Right lobe of liver (tissue), 6 donors: ENCODE data around the gene CCR5AS.

ENCODE experiments used
- ATAC-seq, 4 donors: fragments of 200-7000 bp; cut with Tn5 transposase; one replicate each; pipeline ENCODE4 v1.9.1; 2020; ENCODE audit warnings: mild to moderate bottlenecking in 4 of 4, moderate library complexity in 4 of 4
- DNase-seq, 3 donors: peaks; one replicate each; pipeline ENCODE4 v3.0.0-alpha.2; 2020
- H3K27ac ChIP-seq, 3 donors: fragments of 200-600 bp; one replicate each; pipeline ENCODE4 v1.8.0; 2022
- H3K27me3 ChIP-seq, 2 donors: fragments of 200-600 bp; one replicate each; pipeline ENCODE4 v1.8.0; 2022
- H3K36me3 ChIP-seq, 4 donors: fragments of 200-600 bp; sonication (generic) in 1 of 4; one replicate each; pipeline versions ENCODE4 v1.5.1 to v1.8.0; 2017 to 2022; ENCODE audit warnings: control low read depth in 1 of 4
- H3K4me1 ChIP-seq, 4 donors: fragments of 200-600 bp; sonication (generic) in 1 of 4; one replicate each; pipeline versions ENCODE4 v1.5.1 to v1.8.0; 2017 to 2022; ENCODE audit warnings: control low read depth in 1 of 4
- H3K4me3 ChIP-seq, 3 donors: fragments of 200-600 bp; one replicate each; pipeline ENCODE4 v1.8.0; 2022
- H3K9me3 ChIP-seq, 4 donors: fragments of 200-600 bp; sonication (generic) in 1 of 4; one replicate each; pipeline versions ENCODE4 v1.5.1 to v1.8.0; 2017 to 2022; ENCODE audit warnings: control low read depth in 1 of 4
- POLR2A ChIP-seq: fragments of 450-650 bp; IDR thresholded peaks from one replicate; pipeline ENCODE4 v1.6.1; 2017; ENCODE audit warnings: antibody characterized with exemption, mild to moderate bottlenecking
- WGBS: methylation state at CpG from one replicate; pipeline ENCODE4 v1.1.6; 2018; ENCODE audit warnings: low coverage, low lambda C conversion rate; ENCODE audit not compliant: insufficient coverage; ENCODE audit errors: missing lambda C conversion rate; 5-methylcytosine and 5-hydroxymethylcytosine counted together
- intact Hi-C, 2 donors: fragments of 100-400 bp; cut with DNase I; formaldehyde crosslinking; loops; one replicate each; pipeline versions ENCODE4 v1.11.2 to v1.14.1; 2022
- TF ChIP-seq, protein P1 (sequence below), 4 donors: fragments of 200-600 bp in 3 of 4; fragments of 450-650 bp in 1 of 4; IDR thresholded peaks; one replicate each; pipeline versions ENCODE4 v1.5.1 to v1.8.0; 2016 to 2022; ENCODE audit warnings: antibody characterized with exemption in 4 of 4, mild to moderate bottlenecking in 2 of 4
- donor health status: DM: no; HTN: yes; CAD: no.
- donor health status: DM: no; HTN: no; CAD: no.
- donor health status: DM: no; HTN: no; CAD: no.
- donor health status: DM: no; HTN: yes; CAD: no.
- donor health status: DM: no; HTN: yes; CAD: no.

Gene CCR5AS

DNA sequence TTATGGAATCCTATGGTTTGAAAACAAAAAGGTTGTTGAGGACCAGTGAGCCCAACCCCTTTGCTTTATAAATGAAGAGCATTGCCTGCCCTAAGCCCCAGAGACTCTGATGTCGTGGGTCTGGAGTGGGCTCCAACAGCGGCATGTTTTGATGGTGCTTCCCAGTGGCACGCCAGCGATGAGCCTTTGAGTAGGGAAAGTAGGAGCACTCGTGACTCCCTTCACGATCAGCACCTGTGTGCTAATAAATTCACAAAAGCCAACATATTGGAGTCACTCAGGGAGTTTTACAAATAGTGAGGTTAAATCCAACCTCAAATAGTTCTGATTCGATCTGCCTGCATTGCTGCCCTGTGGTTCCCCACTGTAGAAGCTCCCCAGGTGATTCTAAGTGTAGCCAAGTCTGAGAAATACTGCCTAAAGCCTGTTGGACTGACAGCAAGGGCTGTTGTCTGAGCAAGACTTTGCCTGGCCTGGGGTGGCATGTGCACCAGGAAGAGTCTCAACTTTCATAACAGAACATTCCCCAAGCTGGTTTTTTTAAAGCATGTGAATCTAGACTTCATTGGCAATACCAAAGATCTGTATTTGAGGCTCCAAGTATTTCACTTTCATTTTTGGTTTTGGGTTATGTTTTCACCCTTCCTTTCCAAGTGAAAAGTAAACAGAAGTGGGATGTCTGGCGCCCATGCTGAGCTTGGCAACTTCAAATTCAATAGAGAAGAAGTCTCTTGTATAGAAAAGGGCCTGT, 26.2 kb downstream of the CCR5AS start:
- H3K36me3 ChIP-seq, result no peaks in the 10 kb centered on the region
- peak overlapping the region in 2 of 3 donors; percentile 8 to 27 for H3K27ac ChIP-seq
- no peak for DNase-seq
- ATAC-seq, result peak; percentile 65 to 83 (median 68)
- 75% methylated on average over 8 of the region's 8 CpGs for WGBS
- no peak overlapping the region for H3K4me3 ChIP-seq
- peaks cover 0 to 10% (median 3%) of the 10 kb centered on the region in 4 donors for H3K4me1 ChIP-seq
- no peaks in the 10 kb centered on the region for H3K27me3 ChIP-seq
- TF ChIP-seq POLR2A, result no peak
- TF ChIP-seq, protein P1, sequence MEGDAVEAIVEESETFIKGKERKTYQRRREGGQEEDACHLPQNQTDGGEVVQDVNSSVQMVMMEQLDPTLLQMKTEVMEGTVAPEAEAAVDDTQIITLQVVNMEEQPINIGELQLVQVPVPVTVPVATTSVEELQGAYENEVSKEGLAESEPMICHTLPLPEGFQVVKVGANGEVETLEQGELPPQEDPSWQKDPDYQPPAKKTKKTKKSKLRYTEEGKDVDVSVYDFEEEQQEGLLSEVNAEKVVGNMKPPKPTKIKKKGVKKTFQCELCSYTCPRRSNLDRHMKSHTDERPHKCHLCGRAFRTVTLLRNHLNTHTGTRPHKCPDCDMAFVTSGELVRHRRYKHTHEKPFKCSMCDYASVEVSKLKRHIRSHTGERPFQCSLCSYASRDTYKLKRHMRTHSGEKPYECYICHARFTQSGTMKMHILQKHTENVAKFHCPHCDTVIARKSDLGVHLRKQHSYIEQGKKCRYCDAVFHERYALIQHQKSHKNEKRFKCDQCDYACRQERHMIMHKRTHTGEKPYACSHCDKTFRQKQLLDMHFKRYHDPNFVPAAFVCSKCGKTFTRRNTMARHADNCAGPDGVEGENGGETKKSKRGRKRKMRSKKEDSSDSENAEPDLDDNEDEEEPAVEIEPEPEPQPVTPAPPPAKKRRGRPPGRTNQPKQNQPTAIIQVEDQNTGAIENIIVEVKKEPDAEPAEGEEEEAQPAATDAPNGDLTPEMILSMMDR (IDR thresholded peaks at IDR 0.05), result no peak
- H3K9me3 ChIP-seq, result no peaks in the 10 kb centered on the region
- intact Hi-C loops, result no loop called here

DNA sequence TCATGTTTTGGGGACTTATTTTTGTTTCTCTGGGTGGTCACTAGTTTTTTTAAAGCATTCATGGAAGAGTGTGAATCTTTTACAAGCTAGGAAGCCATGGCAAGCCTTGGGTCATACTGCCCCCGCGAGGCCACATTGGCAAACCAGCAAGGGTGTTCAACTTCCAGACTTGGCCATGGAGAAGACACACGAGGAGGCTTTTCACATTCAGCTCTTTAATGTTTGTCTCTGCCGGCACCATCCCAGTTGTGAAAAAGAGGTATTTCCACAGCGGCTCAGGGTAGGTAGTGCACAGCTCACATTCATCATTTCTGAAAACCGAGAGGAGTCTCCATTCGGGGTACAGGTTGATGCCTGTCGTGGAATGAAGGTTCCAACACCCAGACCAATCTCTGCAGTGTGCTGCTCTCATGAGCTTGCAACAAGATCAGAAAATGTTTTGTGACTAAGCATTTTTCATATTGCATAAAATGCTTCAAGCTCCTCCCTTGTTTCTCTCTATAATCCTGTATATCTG, 28.4 kb downstream of the CCR5AS start:
- Histone ChIP-seq H3K9me3 (no peaks in the 10 kb centered on the region), H3K27me3 (no peaks in the 10 kb centered on the region), H3K4me1 (peaks cover 0 to 10% (median 3%) of the 10 kb centered on the region in 4 donors), H3K27ac (no peak overlapping the region), H3K4me3 (no peak overlapping the region), H3K36me3 (no peaks in the 10 kb centered on the region)
- peak; percentile 67 to 71 (median 70) for DNase-seq
- peak; percentile 70 to 79 (median 72) for ATAC-seq
- TF ChIP-seq, protein P1 (IDR thresholded peaks at IDR 0.05), result peak; percentile 46 to 76 (median 63)
- TF ChIP-seq POLR2A, result no peak
- intact Hi-C loops, result no loop called here
- 15% methylated on average over 6 of the region's 8 CpGs for WGBS

DNA sequence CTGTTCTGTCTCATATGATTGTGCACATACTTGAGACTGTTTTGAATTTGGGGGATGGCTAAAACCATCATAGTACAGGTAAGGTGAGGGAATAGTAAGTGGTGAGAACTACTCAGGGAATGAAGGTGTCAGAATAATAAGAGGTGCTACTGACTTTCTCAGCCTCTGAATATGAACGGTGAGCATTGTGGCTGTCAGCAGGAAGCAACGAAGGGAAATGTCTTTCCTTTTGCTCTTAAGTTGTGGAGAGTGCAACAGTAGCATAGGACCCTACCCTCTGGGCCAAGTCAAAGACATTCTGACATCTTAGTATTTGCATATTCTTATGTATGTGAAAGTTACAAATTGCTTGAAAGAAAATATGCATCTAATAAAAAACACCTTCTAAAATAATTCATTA, 31.1 kb downstream of the CCR5AS start:
- no peaks in the 10 kb centered on the region for H3K36me3 ChIP-seq
- intact Hi-C loops, result no loop called here
- no peak for TF ChIP-seq POLR2A
- TF ChIP-seq, protein P1 (IDR thresholded peaks at IDR 0.05), result no peak
- H3K4me3 ChIP-seq, result no peak overlapping the region
- peaks cover 0 to 5% (median 3%) of the 10 kb centered on the region in 4 donors for H3K4me1 ChIP-seq
- no peak overlapping the region for H3K27ac ChIP-seq
- no peaks in the 10 kb centered on the region for H3K9me3 ChIP-seq
- no peak for ATAC-seq
- DNase-seq, result no peak
- H3K27me3 ChIP-seq, result no peaks in the 10 kb centered on the region
- WGBS, result 19% methylated on average over 2 of the region's 2 CpGs

DNA sequence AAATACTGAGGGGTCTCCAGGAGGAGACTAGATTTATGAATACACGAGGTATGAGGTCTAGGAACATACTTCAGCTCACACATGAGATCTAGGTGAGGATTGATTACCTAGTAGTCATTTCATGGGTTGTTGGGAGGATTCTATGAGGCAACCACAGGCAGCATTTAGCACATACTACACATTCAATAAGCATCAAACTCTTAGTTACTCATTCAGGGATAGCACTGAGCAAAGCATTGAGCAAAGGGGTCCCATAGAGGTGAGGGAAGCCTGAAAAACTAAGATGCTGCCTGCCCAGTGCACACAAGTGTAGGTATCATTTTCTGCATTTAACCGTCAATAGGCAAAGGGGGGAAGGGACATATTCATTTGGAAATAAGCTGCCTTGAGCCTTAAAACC, 31.6 kb downstream of the CCR5AS start:
- H3K4me1 ChIP-seq, result no peaks in the 10 kb centered on the region
- DNase-seq, result no peak
- intact Hi-C loops, result no loop called here
- WGBS, result 0% methylated on average over 1 of the region's 2 CpGs
- H3K27ac ChIP-seq, result no peak overlapping the region
- ATAC-seq, result no peak
- no peak for TF ChIP-seq POLR2A
- TF ChIP-seq, protein P1 (IDR thresholded peaks at IDR 0.05), result no peak
- no peaks in the 10 kb centered on the region for H3K27me3 ChIP-seq
- H3K36me3 ChIP-seq, result no peaks in the 10 kb centered on the region
- H3K4me3 ChIP-seq, result no peak overlapping the region
- H3K9me3 ChIP-seq, result no peaks in the 10 kb centered on the region
